Heart left ventricle (tissue), 16 donors: Measurements from ENCODE around the gene KCNQ1OT1. TPM values are rescaled to one million over a fixed set of nuclear protein-coding genes. Genes with fewer than 3 reads are reported as not detected.
"Not testable (repeated sequence)": the region's sequence is repeated elsewhere in the genome, so short reads cannot be mapped to it uniquely, and the experiment has no call there.

ENCODE experiments used
- ATAC-seq, 4 donors: fragments of 200-7000 bp; cut with Tn5 transposase; one replicate each; pipeline ENCODE4 v1.9.1; 2020 to 2022; ENCODE audit warnings: moderate library complexity in 4 of 4, mild to moderate bottlenecking in 3 of 4, moderate number of reproducible peaks in 1 of 4
- DNase-seq, 5 donors: peaks; one replicate each; pipeline ENCODE4 v3.0.0-alpha.2; 2020
- H3K27ac ChIP-seq, 12 donors: fragments of 200-600 bp; sonication (generic) in 4 of 12; one replicate each; pipeline versions ENCODE4 v1.5.0 to v1.8.0; 2016 to 2022; ENCODE audit warnings: mild to moderate bottlenecking in 2 of 12
- H3K27me3 ChIP-seq, 9 donors: fragments of 200-600 bp; sonication (generic) in 2 of 9; one replicate each; pipeline versions ENCODE4 v1.5.1 to v1.8.0; 2016 to 2022; ENCODE audit warnings: mild to moderate bottlenecking in 3 of 9
- H3K36me3 ChIP-seq, 9 donors: fragments of 200-600 bp; sonication (generic) in 2 of 9; one replicate each; pipeline versions ENCODE4 v1.5.0 to v1.8.0; 2018 to 2022; ENCODE audit warnings: mild to moderate bottlenecking in 2 of 9
- H3K4me1 ChIP-seq, 12 donors: fragments of 200-600 bp; sonication (generic) in 4 of 12; one replicate each; pipeline versions ENCODE4 v1.5.0 to v1.8.0; 2016 to 2022; ENCODE audit warnings: mild to moderate bottlenecking in 3 of 12
- H3K4me3 ChIP-seq, 12 donors: fragments of 200-600 bp; sonication (generic) in 4 of 12; one replicate each; pipeline versions ENCODE4 v1.5.0 to v1.8.0; 2017 to 2022; ENCODE audit warnings: mild to moderate bottlenecking in 9 of 12, moderate library complexity in 4 of 12
- H3K9me3 ChIP-seq, 12 donors: fragments of 200-600 bp; sonication (generic) in 4 of 12; one replicate each; pipeline versions ENCODE4 v1.5.0 to v1.8.0; 2016 to 2022; ENCODE audit warnings: mild to moderate bottlenecking in 1 of 12
- CTCF ChIP-seq, 12 donors: fragments of 200-600 bp; sonication (generic) in 4 of 12; IDR thresholded peaks; one replicate each; pipeline versions ENCODE4 v1.5.0 to v1.8.0; 2018 to 2022; ENCODE audit warnings: antibody characterized with exemption in 12 of 12, mild to moderate bottlenecking in 5 of 12
- POLR2A ChIP-seq, 2 donors: fragments of 450-650 bp; IDR thresholded peaks; one replicate each; pipeline ENCODE4 v1.6.1; 2017; ENCODE audit warnings: antibody characterized with exemption in 2 of 2, mild to moderate bottlenecking in 2 of 2, moderate library complexity in 2 of 2
- WGBS, 4 donors: extraction: QIAGEN DNeasy Blood & Tissue Kit in 2 of 4; methylation state at CpG; one replicate each; pipeline versions ENCODE4 v1.1.5 to v1.1.7; 2013 to 2018; 5-methylcytosine and 5-hydroxymethylcytosine counted together
- intact Hi-C, 10 donors: fragments of 100-400 bp; cut with DNase I; formaldehyde crosslinking; loops; one replicate each; pipeline versions ENCODE4 v1.11.1 to v1.14.2; 2022
- polyA plus RNA-seq, 2 donors: library from polyadenylated mRNA; stranded (reverse); fragments of 200-250 nt; gene quantifications; one replicate each; pipeline ENCODE4 v1.2.3, GENCODE V29; 2013
- total RNA-seq, 9 donors: library from RNA; depleted of rRNA in 2 of 9; stranded (reverse); fragments of >200 nt in 2 of 9; fragmentation: NEBNext Ultra II Directional in 3 of 9; extraction: Animal tissue kit (Norgen Biotek cat#: 25700) in 3 of 9; gene quantifications; one replicate each; pipeline versions ENCODE4 v1.1.0 to v1.2.4, GENCODE V29; 2016 to 2023
- donor health status: ischemic (EF 13 %, LVEDD 7.1; RV severe dilation, severe dysfunction).
- donor health status: healthy with polysubstance abuse.
- donor health status: DM: no; HTN: yes; CAD: no.
- donor health status: DM: no; HTN: no; CAD: no.
- donor health status: ischemic (EF 25% LVEDD 6.9; RV normal size, moderate dysfunction).
- donor health status: ischemic (EF 25% LVEDD 5.7; RV mildly dilated, moderate dysfunction).
- donor health status: healthy.
- donor health status: DM: yes; HTN: yes; CAD: no.
- donor health status: ischemic (EF 35%, LVEDD 5.7; RV mildly dilated, moderate dysfunction).
- donor health status: nonischemic (EF 11% LVEDD 7.7; RV severe dilation, severe dysfunction).
- donor health status: DM: yes; HTN: yes; CAD: no.
- donor health status: PGD.
- donor health status: ischemic (EF 29% LVEDD 5.4; RV normal size, mild dysfunction).
- donor health status: nonischemic (EF 23%, LVEDD 6.1; RV moderate dilation, normal function).

The KCNQ1OT1 gene
- total and polyA plus RNA-seq, 11 donors = 0.14 to 0.93 (median 0.40) TPM

DNA sequence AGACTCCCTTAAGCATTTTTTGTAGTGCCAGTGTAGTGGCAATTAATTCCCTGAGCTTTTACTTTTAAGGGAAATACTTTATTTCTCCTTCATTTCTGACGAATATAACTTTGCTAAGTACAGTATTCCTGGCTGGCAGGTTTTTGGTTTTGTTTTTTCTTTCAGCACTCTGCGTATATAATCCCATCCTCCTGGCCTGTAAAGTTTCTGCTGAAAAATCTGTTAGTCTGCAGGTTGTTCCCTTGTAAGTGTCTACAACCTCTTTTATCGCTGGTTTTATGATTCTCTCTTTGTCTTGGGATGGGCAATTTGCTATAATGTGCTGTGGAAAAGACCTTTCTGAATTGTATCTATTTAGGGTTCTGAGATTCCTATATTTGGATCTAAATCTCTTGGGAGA lies 56.0 kb downstream of the KCNQ1OT1 start:
- 90 to 94% (median 91%) methylated on average over 3 of the region's 3 CpGs for WGBS, 4 donors
- intact Hi-C loops = no loop called here
- peaks cover 0 to 20% (median 0%) of the 10 kb centered on the region in 9 donors for H3K36me3 ChIP-seq
- H3K4me3 ChIP-seq = no peak overlapping the region
- no peak for DNase-seq
- H3K9me3 ChIP-seq = peaks cover 0 to 99% (median 76%) of the 10 kb centered on the region in 12 donors
- no peaks in the 10 kb centered on the region for H3K27me3 ChIP-seq
- H3K4me1 ChIP-seq = no peaks in the 10 kb centered on the region
- TF ChIP-seq CTCF (IDR thresholded peaks at IDR 0.05) = no peak
- TF ChIP-seq POLR2A (IDR thresholded peaks at IDR 0.05) = no peak
- H3K27ac ChIP-seq = no peak overlapping the region
- no peak for ATAC-seq

GRCh38 chr11:2641623-2642022 lies 58.2 kb downstream of the KCNQ1OT1 start:
- intact Hi-C loops = no loop called here
- DNase-seq = no peak
- no peaks in the 10 kb centered on the region for H3K4me1 ChIP-seq
- H3K9me3 ChIP-seq = peaks cover 0 to 95% (median 72%) of the 10 kb centered on the region in 12 donors
- no peak for ATAC-seq
- no peak overlapping the region for H3K4me3 ChIP-seq
- no peaks in the 10 kb centered on the region for H3K27me3 ChIP-seq
- TF ChIP-seq CTCF (IDR thresholded peaks at IDR 0.05) (no peak), POLR2A (IDR thresholded peaks at IDR 0.05) (no peak)
- H3K27ac ChIP-seq = no peak overlapping the region
- WGBS, 4 donors = 84 to 100% (median 91%) methylated on average over 1 of the region's 1 CpG
- peaks cover 0 to 18% (median 0%) of the 10 kb centered on the region in 9 donors for H3K36me3 ChIP-seq

DNA sequence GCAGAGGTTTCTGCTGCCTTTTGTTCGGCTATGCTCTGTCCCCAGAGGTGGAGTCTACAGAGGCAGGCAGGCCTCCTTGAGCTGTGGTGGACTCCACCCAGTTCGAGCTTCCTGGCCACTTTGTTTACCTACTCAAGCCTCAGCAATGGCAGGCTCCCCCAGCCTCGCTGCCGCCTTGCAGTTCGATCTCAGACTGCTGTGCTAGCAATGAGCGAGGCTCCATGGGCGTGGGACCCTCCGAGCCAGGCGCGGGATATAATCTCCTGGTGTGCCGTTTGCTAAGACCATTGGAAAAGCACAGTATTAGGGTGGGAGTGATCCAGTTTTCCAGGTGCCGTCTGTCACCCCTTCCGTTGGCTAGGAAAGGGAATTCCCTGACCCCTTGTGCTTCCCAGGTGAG lies 60.0 kb downstream of the KCNQ1OT1 start:
- H3K36me3 ChIP-seq = peaks cover 0 to 12% (median 0%) of the 10 kb centered on the region in 9 donors
- H3K27ac ChIP-seq, intact Hi-C loops, DNase-seq, H3K27me3 ChIP-seq, H3K4me3 ChIP-seq, ATAC-seq, H3K4me1 ChIP-seq: not testable (repeated sequence)
- peaks cover 0 to 85% (median 60%) of the 10 kb centered on the region in 12 donors for H3K9me3 ChIP-seq
- WGBS, 4 donors = 93 to 98% (median 96%) methylated on average over 12 to 13 of the region's 13 CpGs

DNA sequence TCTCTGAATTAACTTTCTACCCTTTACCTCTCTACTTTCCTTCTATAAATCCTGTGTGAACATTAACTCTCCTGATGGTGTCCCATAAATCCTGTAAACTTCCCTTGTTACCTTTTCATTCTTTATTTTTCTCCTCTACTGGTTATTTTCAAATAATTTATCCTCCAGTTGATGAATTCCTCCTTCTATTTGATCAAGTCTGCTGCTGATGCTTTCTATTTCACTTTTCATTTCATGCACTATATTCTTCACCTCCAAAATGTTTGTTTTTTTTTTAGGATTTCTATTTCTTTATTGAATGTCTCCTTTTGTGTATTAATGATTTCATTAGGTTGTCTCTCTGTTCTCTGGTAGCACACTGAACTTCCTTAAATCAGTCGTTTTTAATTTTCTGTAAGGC lies 68.6 kb downstream of the KCNQ1OT1 start:
- Histone ChIP-seq H3K36me3 (peaks cover 0 to 14% (median 0%) of the 10 kb centered on the region in 9 donors), H3K4me1 (no peaks in the 10 kb centered on the region), H3K4me3 (no peak overlapping the region), H3K9me3 (peaks cover 0 to 81% (median 38%) of the 10 kb centered on the region in 12 donors), H3K27me3 (no peaks in the 10 kb centered on the region), H3K27ac (no peak overlapping the region)
- TF ChIP-seq POLR2A (IDR thresholded peaks at IDR 0.05) = no peak
- no peak for TF ChIP-seq CTCF (IDR thresholded peaks at IDR 0.05)
- DNase-seq (no peak), ATAC-seq (no peak)
- intact Hi-C loops = no loop called here
- 69 to 87% (median 75%) methylated on average over 1 of the region's 1 CpG for WGBS, 4 donors

GRCh38 chr11:2630679-2631078 lies 69.1 kb downstream of the KCNQ1OT1 start:
- Histone ChIP-seq H3K36me3 (peaks cover 0 to 14% (median 0%) of the 10 kb centered on the region in 9 donors), H3K9me3 (peaks cover 0 to 79% (median 38%) of the 10 kb centered on the region in 12 donors), H3K4me1 (no peaks in the 10 kb centered on the region), H3K27me3 (no peaks in the 10 kb centered on the region), H3K27ac (no peak overlapping the region), H3K4me3 (no peak overlapping the region)
- DNase-seq (no peak), ATAC-seq (no peak)
- TF ChIP-seq CTCF (IDR thresholded peaks at IDR 0.05) (no peak), POLR2A (IDR thresholded peaks at IDR 0.05) (no peak)
- 86 to 100% (median 95%) methylated on average over 1 of the region's 1 CpG for WGBS, 4 donors
- intact Hi-C loops = no loop called here
